GM19455 (cell line): ENCODE results near the gene EHD1.

Source experiments
- ATAC-seq: cut with Tn5 transposase; IDR thresholded peaks from one replicate; pipeline ENCODE4 v1.9.1; 2021; ENCODE audit not compliant: unreplicated experiment

The EHD1 gene

DNA sequence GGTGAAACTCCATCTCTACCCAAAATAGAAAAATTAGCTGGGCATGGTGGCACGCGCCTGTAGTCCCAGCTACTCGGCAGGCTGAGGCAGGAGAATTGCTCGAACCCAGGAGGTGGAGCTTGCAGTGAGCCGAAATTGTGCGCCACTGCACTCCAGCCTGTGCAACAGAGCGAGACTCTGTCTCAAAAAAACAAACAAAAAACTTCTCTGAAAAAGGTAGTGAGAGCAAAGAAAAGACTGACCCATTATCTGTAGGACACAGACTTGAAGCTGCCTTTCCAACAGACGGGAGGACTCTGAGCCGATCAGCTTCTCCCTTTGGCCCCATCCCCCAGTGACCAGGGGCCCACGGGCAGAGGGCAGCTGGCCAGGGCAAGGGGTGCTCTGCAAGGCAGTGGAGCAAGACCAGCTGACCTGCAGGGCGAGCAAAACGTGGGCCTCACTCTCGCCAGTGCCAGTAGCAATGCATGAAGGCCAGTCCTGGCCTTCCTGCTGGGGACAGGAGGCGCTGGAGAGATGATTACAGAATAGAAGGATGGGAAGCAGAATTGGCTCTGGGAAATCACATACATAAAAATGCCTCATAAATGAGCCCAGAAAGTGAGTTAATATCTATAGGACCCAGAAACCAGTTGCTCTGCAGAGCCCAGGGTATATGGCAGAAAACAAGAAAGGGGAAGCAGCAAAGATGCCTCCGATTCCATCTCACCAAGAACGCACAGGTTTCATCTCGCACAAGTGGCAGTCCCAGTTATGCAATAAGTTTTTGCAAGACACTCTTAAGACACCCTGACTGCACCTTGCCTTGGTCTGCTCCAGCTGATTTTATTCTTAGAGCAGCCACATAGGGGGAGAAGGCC is 2.8 kb downstream of the EHD1 start:
- ATAC-seq, result no peak

DNA sequence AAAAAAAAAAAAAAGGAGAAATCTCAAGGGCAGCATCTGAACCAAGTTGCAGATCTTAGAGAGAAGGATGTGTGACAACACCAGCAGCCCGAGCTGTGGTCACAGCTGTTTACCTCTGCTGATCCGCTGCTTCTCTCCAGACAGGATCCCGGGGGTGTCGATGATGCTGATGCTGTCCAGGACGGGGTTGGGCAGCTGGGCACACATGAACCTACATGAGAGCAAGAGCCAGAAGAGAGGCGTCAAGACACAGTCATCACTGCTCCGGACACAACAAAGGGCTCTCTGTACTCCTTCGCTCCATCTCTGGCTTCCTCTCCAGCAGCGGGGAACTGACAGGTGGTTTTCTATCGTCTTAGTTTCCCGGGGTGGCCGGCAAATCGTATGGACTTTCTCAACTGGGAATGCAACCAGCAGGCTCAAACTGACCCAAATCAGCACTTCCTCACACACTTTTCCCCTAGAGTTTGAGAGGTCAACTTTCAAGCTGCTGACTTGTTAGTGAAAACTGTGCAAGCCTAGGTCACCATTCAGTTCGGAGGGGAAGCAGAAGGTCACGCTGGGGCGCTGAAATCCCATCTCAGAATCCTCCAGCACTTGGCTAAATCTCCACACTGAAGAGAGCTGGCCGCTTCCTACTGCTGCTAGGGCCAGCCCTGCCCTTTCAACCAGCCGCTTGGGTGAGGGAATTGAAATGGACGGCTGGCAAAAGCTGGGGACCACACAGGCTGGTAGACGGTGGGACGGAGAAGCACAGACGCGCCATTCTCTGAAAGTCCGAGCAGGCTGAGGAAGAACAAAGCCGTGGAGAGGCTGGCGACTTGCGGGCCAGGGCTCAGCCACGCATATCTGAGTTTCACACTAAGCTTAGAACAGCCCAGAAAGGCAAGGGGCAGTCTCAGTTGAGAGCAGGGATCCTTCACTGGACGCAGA is 3.8 kb downstream of the EHD1 start:
- no peak for ATAC-seq

DNA sequence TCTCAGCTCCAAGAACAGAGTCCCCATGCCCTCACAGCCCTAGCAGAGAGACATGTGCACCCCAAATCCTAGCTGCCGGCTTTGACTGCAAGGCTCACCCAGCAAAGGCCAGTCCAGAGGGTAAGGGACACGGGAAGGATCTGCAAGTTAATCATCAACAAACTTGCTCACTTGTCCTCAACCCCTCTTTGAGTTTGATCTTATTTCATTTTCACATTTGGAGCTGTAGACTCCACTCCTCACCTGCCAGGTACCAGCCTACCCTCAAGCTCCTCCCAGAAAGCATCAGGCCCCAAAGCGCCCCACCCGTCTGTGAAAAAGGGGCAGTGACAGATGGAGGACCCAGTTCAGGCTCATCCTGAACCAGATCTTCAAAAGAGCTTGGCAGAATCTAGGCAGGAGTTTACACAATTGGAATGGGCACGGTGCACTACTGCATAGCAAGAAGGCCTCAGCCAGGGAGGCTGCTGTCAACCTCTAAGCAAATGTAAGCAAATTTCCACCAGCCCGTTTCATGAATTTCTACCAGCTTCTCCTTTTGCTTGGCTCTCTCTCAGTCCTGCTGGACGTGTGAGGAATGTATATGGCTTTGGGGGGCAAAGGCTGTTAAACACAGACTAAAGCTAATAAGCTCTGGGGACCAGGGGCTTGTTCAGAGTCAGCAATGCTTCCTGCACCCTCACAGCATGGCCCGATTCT is 5.5 kb downstream of the EHD1 start:
- no peak for ATAC-seq

DNA sequence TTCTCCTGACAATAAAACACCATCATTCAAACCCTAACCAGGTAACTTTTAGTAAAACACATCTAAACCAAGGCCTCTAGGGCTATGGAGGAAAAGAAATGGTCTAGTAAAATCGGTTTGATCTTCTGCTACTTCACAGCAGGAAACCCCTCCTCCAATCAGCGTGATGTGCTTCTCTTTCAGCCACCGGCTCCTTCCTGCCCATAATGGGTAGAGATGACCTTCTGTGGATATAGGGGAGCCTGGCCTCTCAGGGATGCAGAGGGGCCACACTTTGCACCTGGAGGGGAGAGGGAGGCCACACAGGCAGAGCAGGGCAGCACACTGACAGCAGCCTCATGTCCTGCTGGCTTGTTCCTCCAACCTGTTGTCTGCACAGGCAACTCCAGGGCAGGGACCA is 6.9 kb downstream of the EHD1 start:
- ATAC-seq, result no peak

DNA sequence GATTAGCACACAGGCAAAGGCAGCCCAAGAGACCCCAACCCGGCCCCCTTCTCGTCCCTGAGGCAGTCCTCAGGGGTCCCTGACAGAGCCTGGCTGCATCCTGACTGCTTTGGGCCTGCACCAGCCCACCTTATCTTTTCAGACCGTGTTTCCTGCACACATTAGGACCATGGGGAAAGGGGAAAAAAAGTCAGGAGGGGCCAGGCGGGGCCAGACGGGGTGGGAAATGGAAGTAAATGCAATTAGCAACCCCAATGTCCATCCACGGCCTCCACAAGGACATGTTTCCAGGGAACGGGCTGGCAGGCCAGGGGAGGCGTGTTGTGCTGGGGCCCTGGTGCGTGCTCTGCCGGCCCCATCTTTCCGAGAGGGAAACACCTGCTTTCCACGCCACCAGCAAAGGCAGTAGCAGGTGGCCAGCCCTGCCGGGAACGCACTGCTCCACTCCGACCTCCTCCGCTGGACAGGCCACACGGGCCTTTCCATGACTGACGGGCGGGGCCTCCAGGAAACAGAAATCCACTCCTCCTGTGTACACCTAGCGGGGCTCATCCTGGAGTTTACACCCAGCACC is 7.4 kb downstream of the EHD1 start:
- ATAC-seq, result no peak

DNA sequence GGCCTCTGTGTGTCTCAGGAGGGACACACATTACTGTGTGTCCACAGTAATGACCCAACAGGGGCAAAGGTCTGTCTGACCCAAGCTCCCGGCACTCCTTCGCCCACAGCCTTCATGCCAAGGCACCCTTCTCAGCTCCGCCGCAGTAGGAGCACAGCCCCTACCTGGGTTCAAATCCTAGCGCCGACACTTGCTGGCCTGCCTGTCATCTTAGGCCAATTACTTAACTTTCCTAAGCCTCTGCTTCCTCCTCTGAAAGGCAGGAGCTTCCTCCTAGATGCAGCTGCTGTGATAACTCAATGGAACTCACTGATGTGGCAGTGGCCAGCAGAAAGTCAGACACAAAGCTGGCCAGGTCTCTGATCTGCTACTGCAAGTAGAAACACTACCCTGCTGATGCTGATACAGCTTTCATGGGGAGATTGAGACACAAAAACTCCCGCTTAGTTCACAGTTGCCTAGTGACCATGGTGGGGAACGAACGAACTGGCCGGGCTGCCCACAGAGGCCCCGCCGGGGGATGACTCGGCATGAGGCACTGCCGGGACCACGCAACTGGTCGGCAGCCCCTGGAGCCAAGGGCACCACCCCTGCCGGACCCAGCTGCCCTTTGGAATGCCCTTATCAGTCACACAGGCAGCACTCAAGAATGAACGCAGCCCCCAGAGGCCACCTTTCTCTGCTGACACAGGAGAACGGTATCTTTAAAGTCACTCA is 8.1 kb downstream of the EHD1 start:
- no peak for ATAC-seq

DNA sequence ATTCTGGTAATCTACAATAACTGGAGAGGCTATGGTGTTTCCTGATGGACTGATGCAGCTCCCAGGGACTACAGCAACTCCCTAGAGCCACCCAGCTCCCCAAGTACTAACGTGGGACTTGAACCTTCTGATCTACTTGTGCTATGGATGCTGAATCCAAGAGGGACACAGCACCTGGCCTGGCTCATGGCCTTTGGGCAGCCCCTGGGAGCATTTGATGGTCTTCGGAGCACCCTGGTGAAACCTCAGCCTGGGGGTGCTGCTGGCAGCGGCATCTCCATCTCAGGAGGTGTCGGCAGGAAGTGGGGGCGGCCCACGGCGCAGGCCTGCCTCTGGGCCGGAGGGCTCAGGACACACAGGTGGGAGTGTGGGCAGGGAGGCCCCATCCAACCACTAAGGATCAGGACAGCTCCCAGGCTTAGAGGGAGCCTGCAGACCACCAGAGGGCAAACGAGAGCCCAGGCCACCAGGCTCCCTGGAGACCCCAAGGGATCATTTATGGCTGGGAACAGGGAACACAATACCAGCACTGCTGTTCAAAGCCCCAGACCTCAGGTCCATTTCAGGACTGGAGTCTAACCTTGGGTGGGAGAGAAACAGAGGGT is 8.7 kb downstream of the EHD1 start:
- ATAC-seq, result no peak

DNA sequence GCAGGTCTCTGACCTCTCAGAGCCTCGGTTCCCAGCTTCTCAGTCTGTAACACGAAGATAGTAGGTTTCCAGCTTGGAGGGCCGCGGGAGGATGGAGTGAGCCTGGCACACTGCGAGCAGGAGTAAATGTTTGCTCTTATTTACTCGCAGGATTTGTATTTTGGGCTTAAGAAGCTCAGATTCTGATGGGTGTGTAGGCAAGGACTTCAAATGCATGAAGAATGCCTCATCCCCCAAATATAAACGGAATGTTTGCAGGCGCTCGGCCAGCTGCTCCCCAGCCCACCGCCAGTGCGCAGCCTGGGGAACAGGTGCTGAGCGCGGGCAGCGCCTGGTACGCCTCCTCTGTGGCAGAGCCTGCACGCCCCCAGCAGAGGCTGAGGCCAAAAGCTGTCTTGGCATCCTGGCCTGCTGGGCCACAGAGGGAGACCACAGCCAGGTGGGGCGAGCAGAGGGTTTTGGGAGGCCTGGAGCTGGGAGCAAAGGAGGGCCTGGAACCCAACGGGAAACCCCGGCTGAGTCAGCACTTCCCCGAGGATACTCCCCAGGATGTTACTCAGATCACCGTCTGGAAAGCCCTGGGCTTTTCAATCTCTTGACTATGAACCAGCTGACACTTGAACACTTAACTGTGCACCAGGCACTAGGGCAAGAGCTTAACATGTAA is 9.4 kb downstream of the EHD1 start:
- ATAC-seq, result no peak

DNA sequence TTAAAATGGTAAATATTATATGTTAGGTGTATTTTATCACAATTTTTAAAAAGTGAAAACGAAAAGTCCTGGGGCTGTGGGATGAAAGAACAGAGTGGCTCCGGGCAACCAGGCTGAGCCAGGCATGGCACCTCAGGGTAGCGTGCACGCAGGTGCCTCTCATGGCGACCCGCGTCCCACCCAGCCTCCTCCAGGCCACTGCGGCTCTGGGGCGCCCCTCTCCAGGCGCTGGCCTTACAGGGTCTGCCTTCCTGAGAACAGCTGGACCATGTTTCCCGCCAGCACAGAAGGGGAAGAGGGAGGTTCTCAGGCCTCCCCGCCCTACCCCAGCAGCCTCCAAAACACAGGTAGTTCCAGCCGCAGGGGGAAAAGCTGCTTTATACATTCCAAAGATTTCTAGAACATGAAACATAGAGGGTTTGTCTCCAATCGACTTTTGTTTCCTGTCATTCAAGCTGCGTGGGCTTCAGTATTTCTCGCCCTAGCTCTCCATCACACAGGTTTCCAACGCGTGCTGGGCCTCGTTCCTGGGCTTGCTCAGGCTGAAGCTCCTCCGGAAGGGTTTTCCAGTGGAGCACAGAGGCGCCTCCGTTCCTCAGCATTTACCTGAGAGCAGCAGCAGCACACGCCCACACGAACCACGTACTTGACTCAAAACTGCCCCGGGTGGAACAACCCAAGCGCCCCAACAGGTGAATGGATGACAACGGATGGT is 10.5 kb downstream of the EHD1 start:
- no peak for ATAC-seq

DNA sequence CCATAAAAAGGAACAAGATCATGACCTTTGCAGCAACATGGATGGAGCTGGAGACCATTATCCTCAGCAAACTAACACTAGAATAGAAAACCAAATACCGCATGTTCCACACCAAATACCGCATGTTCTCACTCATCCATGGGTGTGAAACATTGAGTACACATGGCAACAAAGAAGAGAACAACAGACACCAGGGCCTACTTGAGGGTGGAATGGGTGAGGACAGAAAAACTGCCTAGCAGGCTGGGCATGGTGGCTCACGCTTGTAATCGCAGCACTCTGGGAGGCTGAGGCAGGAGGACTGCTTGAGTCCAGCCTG is 12.3 kb downstream of the EHD1 start:
- no peak for ATAC-seq

DNA sequence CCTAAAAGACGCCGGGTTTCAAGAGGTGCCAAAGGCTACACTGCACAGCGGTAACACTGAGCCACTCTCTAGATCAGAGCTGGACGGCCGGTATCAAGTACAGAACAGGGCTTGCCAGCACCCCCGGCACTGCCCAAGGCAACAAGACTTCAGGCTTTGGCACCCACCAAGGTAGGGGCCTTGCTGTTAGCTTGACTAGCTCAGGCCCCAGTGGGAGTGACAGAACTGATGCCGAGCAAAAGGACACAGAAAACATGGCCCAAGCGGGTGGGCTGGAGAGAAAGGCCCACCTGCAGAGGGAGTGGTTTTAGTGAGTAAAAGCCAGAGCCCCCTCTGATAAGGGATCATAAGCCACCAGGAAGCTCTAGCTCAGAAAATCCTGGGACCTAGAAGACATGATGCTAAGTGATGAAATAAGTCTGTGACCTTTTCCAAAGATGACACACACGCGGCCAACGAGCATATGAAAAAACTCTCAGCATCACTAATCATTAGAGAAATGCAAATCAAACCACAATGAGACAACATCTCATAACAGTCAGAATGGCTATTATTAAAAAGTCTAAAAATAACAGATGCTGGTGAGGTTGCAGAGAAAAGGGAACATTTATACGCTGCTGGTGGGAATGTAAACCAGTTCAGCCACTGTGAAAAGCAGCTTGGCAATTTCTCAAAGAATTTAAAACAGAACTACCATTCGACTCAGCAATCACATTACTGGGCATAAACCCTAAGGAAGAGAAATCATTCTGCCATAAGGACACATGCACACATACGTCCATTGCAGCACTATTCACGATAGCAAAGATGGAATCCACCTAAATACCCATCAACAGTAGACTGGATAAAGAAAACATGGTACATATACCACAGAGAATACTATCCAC is 12.9 kb downstream of the EHD1 start:
- ATAC-seq, result no peak

DNA sequence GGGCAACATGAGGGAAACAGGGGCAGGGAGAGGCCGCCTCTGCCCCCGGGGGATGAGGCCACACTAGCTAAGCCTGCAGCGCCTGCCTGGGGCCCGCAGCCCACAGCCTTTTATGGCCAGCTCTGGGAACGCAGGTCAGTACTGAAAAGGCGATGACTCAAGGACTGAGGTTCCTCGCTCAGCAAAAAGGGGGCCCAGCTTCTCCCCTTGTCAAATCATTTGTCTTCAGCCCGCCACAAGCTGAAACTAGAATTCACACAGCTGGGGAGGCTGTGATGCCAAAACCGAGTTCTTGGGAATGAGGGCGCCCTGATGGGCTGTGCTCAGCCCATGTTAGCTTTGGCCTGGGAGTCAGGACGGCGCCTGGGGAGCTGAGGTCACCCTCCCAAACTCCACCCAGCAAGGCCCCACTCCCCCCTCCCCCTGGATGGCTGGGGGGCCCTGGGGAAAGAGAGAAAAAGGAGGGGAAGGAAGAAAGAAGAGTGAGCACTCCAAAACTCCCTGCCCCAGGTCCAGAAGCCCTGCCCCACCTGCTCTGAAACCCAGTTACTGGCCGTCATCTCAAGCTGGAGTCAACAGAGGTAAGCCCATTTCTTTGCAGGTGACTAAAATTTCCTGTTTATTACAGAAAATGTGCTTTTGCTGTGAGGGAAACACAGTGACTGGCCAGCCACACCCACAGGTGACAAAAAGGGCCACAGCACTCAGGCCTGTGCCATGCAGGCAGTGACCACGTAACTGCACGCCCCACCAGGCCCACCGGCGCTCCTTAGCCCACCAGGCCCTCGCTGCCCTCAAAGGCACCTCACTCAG is 13.7 kb downstream of the EHD1 start:
- ATAC-seq, result no peak

DNA sequence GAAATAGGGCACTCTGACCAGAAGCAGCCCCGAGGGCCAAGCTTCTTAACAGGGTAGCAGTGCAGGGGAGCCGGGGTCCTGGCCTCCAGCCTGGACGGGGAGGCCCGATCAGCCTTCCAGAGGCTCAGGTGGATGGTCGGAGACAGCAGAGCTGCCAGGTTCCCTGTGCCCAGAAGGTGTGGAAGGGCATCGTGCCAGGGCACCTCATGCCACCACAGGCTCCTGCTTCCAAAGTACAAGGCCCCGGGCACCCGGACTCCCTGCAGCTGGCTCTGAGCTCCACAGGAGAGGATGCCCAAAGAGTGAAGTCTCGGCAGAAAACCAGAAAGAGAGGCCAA is 14.3 kb downstream of the EHD1 start:
- ATAC-seq, result no peak

DNA sequence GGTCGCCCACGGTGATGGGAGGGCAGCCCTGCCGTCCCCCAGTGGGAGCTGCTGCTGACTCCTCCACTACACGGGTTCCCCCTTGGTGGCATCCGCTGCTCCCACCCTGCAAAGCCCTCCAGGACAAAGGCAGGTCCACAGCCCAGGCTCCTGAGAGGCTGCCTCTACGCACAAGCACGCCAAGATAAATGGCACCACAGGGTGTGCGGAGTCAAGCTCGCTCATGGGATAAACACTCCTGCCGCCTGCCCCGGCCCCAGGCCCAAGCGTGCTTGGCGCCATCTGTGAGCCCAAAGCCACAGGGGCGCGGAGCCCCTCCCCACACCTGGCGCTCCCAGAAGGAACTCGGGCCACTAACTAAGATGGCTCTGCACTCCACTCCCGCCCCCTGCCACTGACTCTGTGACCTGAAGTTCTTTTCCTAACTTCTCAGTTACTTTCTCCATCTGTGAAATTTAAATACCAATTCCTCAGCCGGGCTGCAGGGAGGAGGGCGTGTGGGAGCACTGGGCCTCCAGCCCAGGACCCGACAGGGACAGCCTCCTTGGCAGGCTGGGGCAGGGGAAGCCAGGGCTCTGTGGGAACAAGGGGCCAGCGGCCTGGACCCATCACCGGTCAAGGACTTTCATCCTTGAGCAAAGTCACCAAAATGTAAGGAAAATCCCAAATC is 14.9 kb downstream of the EHD1 start:
- no peak for ATAC-seq

DNA sequence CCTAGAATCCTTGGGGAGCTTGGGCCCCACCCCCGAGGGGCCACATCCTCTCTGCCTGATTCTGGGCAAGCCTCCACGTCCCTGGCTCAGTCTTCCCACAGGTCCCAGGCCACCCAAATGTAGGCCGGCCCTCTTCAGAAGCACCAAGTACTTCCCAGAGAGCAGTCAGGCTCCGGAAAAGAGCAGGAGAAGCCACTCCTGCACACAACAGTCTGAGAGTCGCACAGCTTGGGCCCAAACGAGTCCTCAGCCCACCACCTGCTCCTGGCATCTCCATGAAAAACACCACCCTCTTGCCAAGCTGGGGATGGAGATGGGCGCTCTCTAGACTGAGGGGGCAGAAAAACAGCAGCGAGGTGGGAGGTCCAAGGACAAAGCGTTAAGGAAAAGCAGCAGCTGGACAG is 15.4 kb downstream of the EHD1 start:
- ATAC-seq, result no peak

DNA sequence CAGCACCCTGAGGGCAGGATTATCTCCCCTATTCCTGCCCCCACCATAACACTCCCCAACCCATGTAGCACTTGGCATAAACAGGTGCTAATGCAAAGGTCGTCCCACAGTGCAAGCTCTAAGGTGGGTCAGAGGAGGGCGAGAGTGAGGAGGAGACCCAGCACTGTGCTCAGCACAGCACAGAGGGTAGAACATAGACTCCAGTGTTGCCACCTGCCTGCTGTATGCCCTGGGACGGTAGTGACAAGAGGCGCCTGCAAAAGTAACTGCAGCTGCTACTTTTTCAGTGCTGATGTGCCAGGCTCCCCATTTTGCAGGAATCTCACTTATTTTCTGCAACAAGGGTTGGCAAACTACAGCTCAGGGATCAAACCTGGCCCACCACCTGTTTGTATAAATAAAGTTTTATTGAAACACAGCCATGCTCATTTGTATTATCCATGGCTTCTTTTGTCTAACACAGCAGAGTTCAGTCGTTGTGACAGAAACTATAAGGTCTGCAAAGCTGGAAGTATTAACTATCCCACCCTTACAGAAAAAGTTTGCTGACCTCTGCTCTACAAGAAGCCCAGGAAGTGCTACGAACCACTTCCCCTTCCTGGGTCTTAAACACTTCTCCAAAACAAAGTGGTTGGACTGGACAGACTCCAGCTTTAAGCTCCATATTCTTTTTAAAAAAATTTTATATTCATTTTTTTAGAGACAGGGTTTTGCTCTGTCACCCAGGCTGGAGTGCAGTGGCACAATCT is 17.0 kb downstream of the EHD1 start:
- no peak for ATAC-seq
